A204.1 (cell line): ENCODE measurements around the gene NAV2.
"Not testable (repeated sequence)": the region's sequence is repeated elsewhere in the genome, so short reads cannot be mapped to it uniquely, and the experiment has no call there.

Source experiments
- FAIRE-seq: peaks from 2 replicates; lab custom pipeline; 2012; peaks lifted over from hg19 to GRCh38; lab: Jason Lieb, UNC

The NAV2 gene

GRCh38 chr11:19894404-19894803 is 181.8 kb downstream of the NAV2 start:
- FAIRE-seq, result no peak

- FAIRE-seq, result not testable (repeated sequence)
Observed at GRCh38 chr11:19895037-19895436, 182.4 kb downstream of the NAV2 start.

GRCh38 chr11:19895776-19896175 is 183.1 kb downstream of the NAV2 start:
- FAIRE-seq, result no peak

- no peak for FAIRE-seq
Observed at GRCh38 chr11:19903620-19904069, 191.0 kb downstream of the NAV2 start.

- peak; percentile 47 for FAIRE-seq
Observed at GRCh38 chr11:19905280-19905853, 192.7 kb downstream of the NAV2 start.

- FAIRE-seq, result no peak
Observed at GRCh38 chr11:19906126-19906525, 193.5 kb downstream of the NAV2 start.

GRCh38 chr11:19907008-19907579 is 194.5 kb downstream of the NAV2 start:
- no peak for FAIRE-seq

GRCh38 chr11:19907839-19908238 is 195.2 kb downstream of the NAV2 start:
- no peak for FAIRE-seq

- no peak for FAIRE-seq
Observed at GRCh38 chr11:19910931-19911330, 198.3 kb downstream of the NAV2 start.

- FAIRE-seq, result no peak
Observed at GRCh38 chr11:19912115-19912957, 199.7 kb downstream of the NAV2 start.

GRCh38 chr11:19912958-19913892 is 200.6 kb downstream of the NAV2 start:
- FAIRE-seq, result no peak

- FAIRE-seq, result no peak
Observed at GRCh38 chr11:19913893-19914249, 201.2 kb downstream of the NAV2 start.

GRCh38 chr11:19915808-19916207 is 203.2 kb downstream of the NAV2 start:
- no peak for FAIRE-seq

GRCh38 chr11:19917069-19917468 is 204.4 kb downstream of the NAV2 start:
- no peak for FAIRE-seq

GRCh38 chr11:19918302-19919049 is 205.8 kb downstream of the NAV2 start:
- no peak for FAIRE-seq

- no peak for FAIRE-seq
Observed at GRCh38 chr11:19919050-19919561, 206.5 kb downstream of the NAV2 start.

GRCh38 chr11:19920982-19921381 is 208.3 kb downstream of the NAV2 start:
- FAIRE-seq, result no peak

- FAIRE-seq, result no peak
Observed at GRCh38 chr11:19921976-19922688, 209.5 kb downstream of the NAV2 start.

GRCh38 chr11:19922689-19923035 is 210.0 kb downstream of the NAV2 start:
- FAIRE-seq, result no peak

- no peak for FAIRE-seq
Observed at GRCh38 chr11:19923626-19924025, 211.0 kb downstream of the NAV2 start.

- FAIRE-seq, result no peak
Observed at GRCh38 chr11:19924311-19924710, 211.7 kb downstream of the NAV2 start.
